Measurements from ENCODE around the gene WNT9B.
"Not testable (repeated sequence)": the region's sequence is repeated elsewhere in the genome, so short reads cannot be mapped to it uniquely, and the experiment has no call there.

Gene WNT9B

DNA sequence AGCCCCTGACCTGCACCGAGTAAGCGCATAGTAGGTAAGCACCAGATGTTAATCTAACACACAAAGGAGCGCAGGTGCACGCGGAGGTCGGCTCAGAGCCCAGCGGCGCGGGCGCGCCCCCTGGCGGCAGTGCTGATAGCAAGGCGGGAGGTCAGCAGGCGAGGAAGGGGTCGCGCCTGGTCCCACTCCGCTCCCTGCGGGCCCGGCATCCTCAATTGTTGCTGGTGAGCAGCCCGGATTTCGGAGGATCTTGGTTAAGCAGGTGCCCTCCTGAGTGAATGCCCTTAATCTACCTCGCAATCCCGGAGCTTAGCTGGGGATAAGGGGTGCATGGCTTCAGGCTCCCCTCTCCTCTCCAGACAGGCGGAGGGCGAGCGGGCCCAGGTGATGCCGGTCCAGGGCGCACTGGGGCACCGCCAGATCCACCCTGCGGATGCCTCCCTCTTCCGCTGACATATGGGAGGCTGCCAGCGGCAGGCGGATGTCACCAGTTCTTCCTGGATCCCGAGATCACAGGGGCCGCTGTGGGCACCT is 28.9 kb upstream of the WNT9B start:
- DNase-seq, result no peak

DNA sequence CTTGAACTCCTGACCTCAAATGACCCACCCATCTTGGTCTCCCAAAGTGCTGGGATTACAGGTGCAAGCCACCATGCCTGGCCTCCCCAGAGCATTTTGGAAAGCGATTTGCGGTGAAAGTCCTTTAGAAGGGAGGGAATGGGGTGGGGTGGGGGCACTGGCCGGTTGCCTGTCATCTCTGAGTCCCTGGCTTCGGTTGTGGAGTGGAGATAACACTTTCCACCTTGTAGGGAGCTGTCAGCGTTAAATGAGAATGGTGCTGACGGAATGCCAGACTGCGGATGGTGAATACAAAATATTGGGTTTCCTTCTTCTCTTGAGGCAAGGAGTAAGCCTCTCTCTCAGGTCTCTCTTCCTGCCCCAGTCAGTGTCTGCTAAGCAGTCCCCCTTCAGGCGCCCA is 27.7 kb upstream of the WNT9B start:
- no peak for DNase-seq

DNA sequence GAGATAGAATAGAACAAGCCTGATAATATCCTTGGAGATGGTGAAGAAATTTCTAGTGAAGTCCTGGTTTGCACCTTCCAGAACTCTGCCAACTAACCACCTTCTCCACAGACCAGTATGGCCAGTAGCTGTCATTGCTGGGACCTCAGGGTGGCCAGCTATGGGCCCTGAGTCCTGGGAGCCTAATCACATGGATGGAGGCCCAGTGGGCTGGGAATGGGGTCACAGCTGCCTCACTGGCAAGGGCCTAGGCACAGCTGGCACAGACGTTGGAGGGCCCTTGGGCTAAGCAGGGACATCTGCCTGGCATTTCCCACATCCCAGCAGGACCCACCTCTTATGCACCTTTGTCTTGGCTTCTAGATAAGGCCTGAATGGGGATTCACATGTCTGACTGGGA is 25.3 kb upstream of the WNT9B start:
- no peak for DNase-seq

DNA sequence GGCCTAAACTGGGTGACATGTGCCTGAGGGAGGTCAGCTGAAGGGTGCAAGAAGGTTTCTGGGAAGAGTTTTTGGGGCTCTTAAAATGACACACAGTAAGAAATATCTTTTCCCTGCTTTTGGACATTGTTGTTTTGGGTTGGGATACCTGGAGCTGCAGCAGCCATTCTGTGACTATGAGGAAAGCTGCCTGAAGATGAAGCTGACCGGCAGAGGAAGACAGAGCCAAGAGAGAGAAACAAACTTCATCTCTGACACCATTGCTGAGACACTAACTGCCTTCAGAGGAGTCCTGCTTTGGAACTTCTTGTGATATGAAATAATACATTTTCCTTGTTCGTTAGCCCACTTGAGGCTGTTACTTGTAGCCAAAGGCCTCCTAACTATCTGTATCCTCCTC is 24.1 kb upstream of the WNT9B start:
- DNase-seq, result no peak

DNA sequence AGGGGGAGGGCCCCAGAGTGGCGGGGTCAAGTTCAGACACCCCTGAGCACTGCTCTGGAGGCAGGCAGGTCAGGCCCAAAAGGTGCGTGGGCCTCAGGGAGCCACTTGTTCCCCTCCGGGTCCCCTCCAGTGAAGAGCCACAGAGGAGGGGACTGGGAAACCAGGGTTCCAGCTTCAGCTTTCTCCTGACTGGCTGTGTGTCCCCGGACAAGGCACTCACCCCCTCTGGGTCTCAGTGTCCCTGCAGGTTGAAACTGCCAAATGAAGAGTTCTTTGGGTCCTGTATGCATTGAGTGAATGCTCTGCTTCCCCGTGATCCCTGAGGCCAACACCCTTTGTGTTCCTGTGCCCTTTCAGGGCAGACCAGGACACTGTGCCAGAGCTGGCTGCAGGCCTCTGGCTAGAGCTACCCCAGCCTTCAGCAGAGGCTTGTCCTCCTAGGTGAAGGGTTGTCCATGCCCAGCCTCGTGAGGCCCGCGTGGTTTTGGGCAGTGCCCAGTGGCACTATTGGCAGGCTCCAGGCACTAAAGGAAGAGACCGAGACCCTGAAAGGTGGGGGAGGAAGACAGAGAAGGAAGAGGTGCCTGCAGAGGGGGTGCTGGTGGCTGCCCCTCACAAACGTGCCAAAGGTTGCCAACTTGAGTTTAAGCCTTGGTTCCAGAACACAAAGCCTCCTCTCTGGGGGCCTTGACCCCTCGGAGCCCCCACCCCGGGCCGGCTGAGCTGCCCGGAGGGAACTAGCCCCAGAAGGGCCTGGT is 19.6 kb upstream of the WNT9B start:
- DNase-seq, result no peak

DNA sequence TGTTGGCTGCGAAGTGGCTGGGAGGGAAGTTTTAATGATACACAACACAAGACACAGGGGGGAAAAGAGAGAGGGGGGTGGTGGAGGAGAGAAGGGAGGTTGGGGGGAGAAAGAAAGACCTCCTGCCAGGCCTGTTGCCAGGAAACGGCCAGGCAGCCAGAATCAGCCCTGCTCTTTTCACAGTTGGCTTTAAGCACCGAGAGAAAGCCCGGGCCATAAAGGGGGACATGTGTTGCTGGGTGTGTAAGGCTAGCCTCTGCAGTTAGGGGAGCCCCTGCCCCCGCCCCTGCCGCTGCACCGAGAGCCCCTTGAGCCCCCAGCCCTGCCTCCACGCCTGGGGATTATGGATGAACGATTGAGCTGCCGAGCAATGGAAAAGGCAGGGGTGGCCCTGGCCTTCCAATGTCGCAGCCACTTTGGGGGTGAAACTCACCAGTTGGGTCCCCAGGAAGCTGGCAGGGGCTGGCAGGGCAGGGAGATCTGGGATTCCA is 19.0 kb upstream of the WNT9B start:
- DNase-seq, result no peak

DNA sequence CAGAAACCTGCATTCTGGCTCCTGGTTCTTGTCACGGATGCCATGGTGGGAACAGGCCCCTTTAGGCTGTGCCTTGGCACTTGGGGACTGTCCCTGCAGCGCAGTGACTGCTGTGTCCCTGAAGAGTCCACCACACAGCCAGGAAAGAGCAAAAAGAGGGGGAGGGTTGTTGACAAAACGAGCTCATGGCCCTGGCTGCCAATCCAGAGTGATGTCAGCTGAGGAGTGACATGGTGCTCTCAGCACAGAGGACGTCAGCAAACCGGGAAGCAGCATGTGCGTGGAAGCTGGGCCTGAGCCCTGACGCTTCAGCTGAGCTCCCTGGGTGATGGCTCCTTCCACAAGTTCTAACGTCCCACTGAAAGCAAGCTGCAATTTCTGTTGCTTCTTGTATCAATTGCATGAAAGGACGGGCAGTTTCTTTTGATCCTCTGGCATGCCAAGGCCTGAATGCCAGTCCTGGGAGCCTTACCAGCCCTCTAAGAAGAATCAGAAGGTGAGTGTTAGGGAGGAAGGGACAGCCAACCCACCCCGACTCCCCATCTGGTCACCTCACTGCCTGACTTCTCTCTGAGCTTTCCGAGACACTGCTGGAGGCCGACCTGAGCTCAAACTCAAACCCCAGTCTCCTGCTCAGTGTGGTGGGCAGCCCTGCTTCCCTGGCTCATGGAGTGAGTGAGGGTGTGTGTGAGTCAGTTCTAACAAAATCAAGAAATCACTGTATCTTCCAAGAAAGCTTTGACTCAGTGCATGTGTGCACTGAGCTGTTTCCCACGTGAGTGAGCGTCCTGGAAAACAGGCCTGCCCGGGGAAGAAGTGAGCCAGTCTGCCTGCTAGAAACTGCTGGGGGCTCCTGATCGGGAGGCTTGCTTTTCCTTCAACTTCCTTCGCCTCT is 18.2 kb upstream of the WNT9B start:
- DNase-seq, result no peak

DNA sequence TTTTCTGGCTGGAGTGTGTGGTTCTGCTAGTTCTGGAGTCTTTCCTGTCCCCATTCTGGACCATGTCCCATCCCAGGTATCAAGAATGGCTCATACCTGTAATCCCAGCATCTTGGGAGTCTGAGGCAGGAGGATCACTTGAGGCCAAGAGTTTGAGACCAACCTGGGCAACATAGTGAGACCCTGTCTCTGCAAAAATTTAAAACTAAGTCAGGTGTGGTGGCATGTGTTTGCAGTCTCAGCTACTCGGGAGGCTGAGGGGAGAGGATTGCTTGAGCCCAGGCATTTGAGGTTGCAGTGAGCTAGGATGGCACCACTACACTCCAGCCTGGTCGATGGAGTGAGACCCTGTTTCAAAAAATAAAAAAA is 17.6 kb upstream of the WNT9B start:
- no peak for DNase-seq

DNA sequence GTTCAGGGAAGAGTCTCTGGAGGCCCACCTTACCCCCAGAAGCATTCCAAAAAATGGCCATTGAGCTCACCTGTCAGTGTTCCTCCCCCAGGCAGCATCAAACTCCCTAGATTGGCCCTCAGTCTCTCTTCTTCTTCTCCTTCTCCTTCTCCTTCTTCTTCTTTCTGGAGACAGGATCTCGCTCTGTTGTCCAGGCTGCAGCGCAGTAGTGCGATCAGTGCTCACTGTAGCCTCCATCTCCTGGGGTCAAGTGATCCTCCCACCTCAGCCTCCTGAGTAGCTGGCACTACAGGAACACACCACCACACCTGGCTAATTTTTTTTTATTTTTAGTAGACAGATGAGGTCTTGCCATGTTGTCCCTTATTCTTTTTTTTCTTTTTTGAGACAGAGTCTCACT is 16.5 kb upstream of the WNT9B start:
- no peak for DNase-seq

DNA sequence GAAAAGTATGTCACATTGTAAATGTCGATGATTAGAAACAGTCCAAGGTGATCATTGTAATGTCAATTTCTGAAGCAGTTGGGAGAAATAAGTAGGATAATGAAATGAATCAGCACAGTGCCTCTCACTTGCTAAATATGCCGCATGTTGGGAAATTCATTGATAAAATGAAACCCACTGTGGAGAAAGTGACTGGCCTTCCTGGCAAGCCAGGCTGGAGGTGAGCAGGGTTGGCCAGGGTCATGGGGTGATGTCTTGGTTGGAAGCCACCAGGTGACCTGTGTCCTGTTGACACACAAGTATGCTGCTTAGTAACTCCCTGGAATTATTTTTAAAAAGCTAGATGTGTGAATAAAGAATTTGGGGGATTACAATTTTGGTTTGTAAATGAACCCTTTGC is 14.9 kb upstream of the WNT9B start:
- DNase-seq, result no peak

DNA sequence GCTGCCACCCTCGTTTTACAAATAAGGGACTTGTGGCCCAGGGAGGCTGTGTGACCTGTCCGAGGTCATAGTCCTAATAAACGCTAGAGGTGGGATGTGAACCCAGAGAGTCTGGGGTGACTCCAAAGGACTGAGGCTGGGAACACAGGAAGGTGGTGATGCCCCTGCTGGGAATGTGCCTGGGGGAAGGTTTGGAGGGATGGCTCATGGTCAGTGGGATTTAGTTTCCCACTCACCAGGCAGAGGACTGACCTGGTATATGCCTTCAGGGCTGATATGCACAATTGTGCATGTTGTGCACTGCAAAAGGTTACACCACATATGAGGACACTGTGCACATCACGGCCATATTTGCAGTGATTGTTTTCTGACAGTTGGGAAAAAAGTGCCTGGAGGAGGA is 13.9 kb upstream of the WNT9B start:
- no peak for DNase-seq

DNA sequence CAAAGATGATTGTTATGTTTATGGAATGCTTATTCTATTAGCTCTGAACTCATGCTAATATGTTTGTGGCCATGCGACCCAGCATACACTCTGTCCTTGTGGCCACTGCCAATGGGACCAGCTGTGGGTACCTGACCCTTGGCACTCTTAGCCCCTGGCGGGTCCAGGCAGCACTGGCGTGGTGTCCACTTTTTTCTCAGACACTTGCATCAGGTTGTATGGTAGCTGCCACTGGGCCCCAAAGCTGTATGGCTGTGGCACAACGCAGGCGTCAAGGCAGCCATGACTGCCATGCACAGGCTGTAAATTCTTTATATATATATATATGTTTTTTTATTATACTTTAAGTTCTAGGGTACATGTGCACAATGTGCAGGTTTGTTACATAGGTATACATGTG is 12.2 kb upstream of the WNT9B start:
- no peak for DNase-seq

DNA sequence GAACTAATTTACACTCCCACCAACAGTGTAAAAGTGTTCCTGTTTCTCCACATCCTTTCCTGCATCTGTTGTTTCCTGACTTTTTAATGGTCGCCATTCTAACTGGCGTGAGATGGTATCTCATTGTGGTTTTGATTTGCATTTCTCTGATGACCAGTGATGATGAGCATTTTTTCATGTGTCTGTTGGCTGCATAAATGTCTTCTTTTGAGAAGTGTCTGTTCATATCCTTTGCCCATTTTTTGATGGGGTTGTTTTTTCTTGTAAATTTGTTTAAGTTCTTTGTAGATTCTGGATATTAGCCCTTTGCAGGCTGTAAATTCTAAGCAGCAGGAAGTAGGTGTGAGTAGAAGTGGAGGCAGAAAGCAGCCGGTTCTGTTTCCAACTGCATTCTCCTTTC is 10.8 kb upstream of the WNT9B start:
- not testable (repeated sequence) for DNase-seq

DNA sequence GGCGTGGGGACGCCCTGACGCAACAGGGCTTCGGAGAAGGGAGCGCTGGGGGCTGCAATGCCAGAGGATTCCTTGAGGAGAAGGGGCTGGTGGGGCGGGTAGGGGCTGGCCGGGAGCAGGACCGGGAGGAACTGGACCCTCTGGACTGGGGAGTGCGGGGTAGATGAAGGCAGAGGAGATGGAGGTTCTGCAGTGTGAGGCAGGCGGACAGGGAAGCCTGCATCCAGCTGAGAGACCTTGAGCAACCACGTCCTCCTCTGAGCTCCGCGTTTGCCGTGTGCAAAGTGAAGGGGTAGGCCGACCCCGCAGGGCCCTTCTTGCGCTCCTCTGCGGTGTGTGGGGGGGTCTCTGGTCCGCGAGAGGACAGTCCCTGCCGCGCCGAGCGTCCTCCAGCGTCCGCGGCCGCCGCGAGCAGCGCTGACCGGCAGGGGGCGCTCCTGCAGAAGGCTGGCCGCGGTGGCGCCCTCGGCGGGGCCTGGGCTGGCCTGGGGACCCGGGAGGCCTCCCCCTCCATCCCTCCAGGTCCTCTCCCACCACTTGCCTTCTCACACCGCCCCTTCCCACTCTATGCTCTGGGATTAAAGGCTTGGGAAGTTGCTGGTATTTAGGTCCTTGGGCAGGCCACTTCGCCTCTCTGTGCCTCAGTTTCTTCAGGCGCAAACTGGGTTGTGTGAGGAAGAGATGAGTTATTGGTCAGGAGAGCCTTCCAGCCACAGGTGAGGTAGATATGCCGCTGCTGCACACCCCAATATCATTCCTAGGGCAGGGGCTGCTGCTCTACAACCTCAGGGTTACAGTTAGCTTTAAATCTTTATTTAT is 9.6 kb upstream of the WNT9B start:
- no peak for DNase-seq

DNA sequence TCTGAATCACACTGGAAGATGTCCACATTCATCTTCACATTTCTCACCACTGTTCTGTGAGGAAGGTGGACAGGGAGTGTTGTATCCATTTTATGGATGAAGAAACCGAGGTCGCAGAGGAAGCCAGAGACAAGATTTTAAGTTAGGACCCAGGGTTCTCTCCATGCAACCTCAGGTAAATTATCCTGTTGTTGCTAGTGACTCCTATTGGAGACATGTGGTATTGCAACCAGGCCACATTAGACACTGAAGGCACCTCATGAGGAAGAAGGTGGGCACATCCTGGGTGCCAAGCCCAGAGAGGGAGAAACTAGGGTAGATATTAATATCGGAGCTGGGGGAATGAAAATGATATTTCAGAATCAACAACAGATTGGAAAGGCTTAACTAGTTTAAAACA is 8.5 kb upstream of the WNT9B start:
- DNase-seq, result no peak

DNA sequence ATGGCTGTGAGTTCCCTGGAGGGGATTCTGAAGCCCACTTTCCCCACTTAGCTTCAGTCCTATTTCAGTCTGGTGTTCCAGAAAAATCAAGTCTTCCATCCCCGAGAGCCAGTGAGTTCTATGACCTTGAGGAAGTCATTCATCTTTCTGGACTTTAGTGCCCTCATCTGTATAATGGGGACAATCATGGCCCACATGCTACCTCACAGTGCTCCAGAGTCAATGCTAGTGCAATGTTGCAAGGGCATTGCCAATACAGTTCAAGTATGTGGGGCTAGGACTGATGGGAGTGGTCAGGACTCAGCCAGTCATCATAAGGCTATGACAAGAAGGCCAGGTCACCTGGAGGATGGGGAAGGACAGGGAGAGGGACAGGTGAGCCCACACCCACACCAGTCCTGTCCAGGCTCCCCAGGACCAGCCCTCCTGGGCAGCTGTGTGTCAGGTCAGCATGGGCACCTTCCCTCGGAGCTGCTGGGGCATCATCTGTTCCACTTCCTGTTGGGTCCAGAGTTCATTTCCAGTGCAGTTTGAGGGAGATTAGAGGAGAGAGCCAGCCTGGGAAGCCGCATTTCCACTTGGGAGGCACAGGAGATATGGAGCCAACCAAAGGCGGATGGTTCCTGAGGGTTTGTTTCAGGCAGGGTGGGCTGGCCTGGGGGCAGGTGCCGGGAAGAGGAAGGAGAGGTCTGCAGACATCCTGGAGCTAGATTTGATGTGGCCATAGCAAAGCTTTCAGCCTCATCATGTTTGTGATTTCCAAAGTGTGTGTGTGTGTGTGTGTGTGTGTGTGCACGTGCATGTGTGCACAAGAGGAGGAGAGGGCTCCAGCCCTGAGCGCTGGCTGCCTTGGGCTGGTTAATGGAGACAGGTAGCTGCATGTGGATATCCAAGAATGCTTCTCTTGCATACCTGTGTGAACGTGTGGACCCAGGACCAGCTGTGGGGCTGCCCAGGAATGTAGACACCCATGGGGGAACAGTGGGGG is 3.9 kb upstream of the WNT9B start:
- DNase-seq, result no peak

DNA sequence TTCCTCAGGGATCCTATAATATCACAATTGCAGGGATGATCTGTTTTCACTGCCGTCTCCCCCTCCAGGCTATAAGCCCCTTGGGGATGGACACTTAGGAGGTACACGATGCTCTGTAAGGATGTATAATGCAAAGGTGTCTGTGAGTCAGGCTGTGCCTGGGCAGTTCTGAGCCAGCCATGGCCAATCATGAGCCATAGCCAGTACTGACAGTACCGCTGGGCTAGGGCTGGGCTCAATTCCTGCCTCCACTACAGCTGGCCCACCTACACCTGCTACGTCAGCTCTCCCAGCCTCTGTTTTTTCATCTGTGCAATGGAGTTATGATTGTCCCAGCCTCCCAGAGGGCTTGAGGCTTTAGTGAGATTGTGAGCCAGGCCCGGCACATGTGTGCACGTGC is 2.8 kb upstream of the WNT9B start:
- DNase-seq, result no peak

DNA sequence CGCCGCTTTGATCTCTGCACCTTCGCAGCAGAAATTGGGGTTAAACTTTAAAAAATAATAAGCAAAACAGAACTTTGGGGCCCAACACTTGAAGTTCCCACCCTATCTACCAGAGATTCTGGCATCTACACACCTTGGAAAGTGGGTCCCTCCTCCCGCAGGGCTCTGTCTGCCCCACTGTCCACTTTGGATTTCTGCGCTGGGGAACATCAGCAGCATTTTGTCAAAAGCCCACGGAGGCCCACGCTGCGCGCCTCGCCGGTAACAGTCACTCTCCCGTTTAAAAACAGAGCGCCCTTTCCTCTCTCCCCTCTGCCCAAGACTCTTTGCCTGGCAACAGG is 725 bp upstream of the WNT9B start:
- DNase-seq, result no peak

DNA sequence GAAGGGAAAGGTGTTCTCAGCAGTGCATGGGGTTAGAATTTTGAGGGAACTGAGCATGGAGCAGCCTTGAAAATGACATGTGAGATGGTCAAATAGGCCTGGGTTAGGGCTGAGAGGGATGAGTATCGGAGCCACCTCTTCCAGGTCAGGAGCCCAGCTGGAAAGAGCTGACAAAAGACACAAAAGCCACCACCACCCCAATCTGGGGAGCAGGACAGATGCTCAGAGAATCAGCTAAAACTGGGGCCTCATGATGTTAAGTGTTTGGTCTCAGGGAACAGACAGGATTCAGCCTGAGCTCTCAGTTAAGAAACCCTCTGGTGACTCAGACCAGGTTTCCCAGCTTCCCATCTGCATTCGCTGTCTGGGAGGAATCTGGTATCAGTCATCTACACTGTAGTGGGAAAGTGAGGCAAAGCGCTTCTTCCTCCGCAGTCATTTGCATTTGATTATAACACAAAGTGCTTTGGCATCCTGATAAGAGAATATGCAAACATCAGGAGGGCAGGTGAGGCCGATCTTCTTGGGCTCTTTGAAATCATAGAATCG is 2.6 kb downstream of the WNT9B start:
- DNase-seq, result no peak

DNA sequence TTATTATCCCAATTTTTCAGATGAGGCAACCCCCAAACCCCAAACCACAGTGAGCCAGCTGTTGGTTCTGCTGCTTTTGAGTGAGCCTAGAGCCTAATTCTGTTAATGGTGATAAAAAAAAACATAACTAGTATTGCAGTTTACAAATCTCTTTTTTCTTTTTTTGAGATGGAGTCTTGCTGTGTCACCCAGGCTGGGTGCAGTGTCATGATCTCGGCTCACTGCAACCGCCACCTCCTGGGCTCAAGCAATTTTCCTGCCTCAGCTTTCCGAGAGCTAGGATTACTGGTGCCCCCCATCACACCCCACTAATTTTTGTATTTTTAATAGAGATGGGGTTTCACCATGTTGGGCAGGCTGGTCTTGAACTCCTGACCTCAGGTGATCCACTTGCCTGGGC is 3.1 kb downstream of the WNT9B start:
- DNase-seq, result no peak

DNA sequence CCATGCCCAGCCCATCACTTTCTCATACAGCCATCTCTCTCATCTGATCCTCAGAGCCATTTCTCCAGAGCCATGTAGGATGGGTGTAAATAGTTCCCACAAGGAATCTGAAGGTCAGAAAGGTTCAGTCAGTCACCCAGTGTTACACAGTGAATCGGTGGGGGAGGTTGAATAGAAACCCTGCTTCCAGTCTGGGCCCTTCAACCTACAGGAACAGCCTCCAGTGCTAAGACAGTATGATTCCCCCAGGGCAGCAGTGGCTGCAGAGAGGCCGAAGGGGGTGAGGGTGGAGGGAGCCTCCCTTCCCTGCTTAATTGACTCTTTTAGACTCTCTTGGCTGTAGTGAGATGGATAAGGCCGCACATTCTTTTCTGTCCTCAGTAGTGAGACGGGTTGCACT is 3.6 kb downstream of the WNT9B start:
- DNase-seq, result no peak

DNA sequence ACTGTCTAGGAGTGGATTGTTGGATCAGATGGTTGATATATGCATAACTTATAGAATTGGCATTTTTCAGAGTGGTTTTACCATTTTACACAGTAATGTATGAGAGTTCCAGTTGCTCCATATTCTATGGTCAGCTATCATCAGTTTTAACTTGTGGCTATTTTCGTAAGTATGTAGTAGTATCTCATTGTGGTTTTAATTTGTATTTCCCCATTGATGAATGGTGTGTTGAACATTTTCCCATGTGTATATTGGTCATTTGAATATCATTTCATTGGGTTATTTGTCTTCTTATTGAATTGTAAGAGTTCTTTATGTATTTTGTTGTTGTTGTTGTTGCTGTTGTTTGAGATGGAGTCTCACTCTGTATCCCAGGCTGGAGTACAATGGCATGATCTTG is 6.2 kb downstream of the WNT9B start:
- no peak for DNase-seq

Data from NCI-H1436 treated with DMSO at 0.1 percent for 48 hours (cell line).